ENCODE results near the gene SLC35G1. TPM values are rescaled to one million over a fixed set of nuclear protein-coding genes. Genes with fewer than 3 reads are reported as not detected.
A peak's percentile ranks its signal among the peaks of the same experiment; 100 is the strongest.

SLC35G1 gene
- total RNA-seq, 2 experiments from 2014 or later = 2.9 to 3.1 TPM

GRCh38 chr10:93879273-93879672, 14.5 kb upstream of the SLC35G1 start:
- Histone ChIP-seq H3K9me3 (ENCODE audit: control insufficient read depth in 1 of 2, insufficient read depth in 1 of 2, low read length in 2 of 2) (no peaks in the 10 kb centered on the region), H3K27me3 (ENCODE audit: control insufficient read depth in 1 of 2, insufficient read depth in 2 of 2, low read length in 2 of 2) (peaks cover 4 to 29% of the 10 kb centered on the region in 2 experiments), H3K4me3 (ENCODE audit: low read length) (no peak overlapping the region), H3K36me3 (ENCODE audit: insufficient read depth, low read length) (no peaks in the 10 kb centered on the region), H3K27ac (ENCODE audit: low read depth in 1 of 2, low read length in 2 of 2) (no peak overlapping the region), H3K4me1 (ENCODE audit: insufficient read depth, low read length) (no peaks in the 10 kb centered on the region)
- H3K9me3 Mint-ChIP-seq = no peaks in the 10 kb centered on the region
- TF ChIP-seq CTCF (IDR thresholded peaks at IDR 0.05) = no peak
- ATAC-seq (ENCODE audit: poor library complexity) = no peak
- no peaks in the 10 kb centered on the region for H3K4me1 Mint-ChIP-seq (ENCODE audit: low read depth)
- no peaks in the 10 kb centered on the region for H3K36me3 Mint-ChIP-seq (ENCODE audit: low read depth)
- POLR2A ChIA-PET = no interaction called here
- no peak overlapping the region for H3K4me3 Mint-ChIP-seq
- no peak overlapping the region for H3K27ac Mint-ChIP-seq
- DNase-seq = no peak
- peaks cover 76% of the 10 kb centered on the region for H3K27me3 Mint-ChIP-seq
- CTCF ChIA-PET = no interaction called here
- intact Hi-C loops (cut with DNase I, micrococcal nuclease) = no loop called here

- peaks cover 47% of the 10 kb centered on the region for H3K4me1 Mint-ChIP-seq (ENCODE audit: low read depth)
- ATAC-seq (ENCODE audit: poor library complexity) (no peak), DNase-seq (peak in 1 of 14 experiments; percentile 8)
- H3K27me3 Mint-ChIP-seq = peaks cover 8% of the 10 kb centered on the region
- no peaks in the 10 kb centered on the region for H3K9me3 ChIP-seq (ENCODE audit: control insufficient read depth in 1 of 2, insufficient read depth in 1 of 2, low read length in 2 of 2)
- no peak overlapping the region for H3K27ac ChIP-seq (ENCODE audit: low read depth in 1 of 2, low read length in 2 of 2)
- peak overlapping the region; percentile 73 for H3K27ac Mint-ChIP-seq
- intact Hi-C loops (cut with DNase I, micrococcal nuclease) = loop anchor here in 1 of 2 experiments (5.0 kb wide), 3 partner anchors 192 to 468 kb away; partner anchors contain the start of genes CEP55, FRA10AC1 and NOC3L
- peaks cover 20% of the 10 kb centered on the region for H3K36me3 Mint-ChIP-seq (ENCODE audit: low read depth)
- peaks cover 16% of the 10 kb centered on the region for H3K4me1 ChIP-seq (ENCODE audit: insufficient read depth, low read length)
- H3K9me3 Mint-ChIP-seq = no peaks in the 10 kb centered on the region
- ChIA-PET CTCF (no interaction called here), POLR2A (interaction anchor here (0.8 to 1.5 kb wide), 6 partner anchors 10 to 25 kb away, joined by 3 to 7 read pairs (median 3); no protein-coding TSS in a partner anchor)
- peaks cover 4% of the 10 kb centered on the region for H3K36me3 ChIP-seq (ENCODE audit: insufficient read depth, low read length)
- H3K4me3 Mint-ChIP-seq = peak overlapping the region; percentile 91
- H3K27me3 ChIP-seq (ENCODE audit: control insufficient read depth in 1 of 2, insufficient read depth in 2 of 2, low read length in 2 of 2) = no peaks in the 10 kb centered on the region
- no peak for TF ChIP-seq CTCF (IDR thresholded peaks at IDR 0.05)
- peak overlapping the region; percentile 68 for H3K4me3 ChIP-seq (ENCODE audit: low read length)
These were observed 969 bp downstream of the SLC35G1 start for GRCh38 chr10:93894516-93895378.

- Mint-ChIP-seq H3K36me3 (ENCODE audit: low read depth) (peaks cover 28% of the 10 kb centered on the region), H3K27ac (no peak overlapping the region), H3K4me3 (peak overlapping the region; percentile 49), H3K9me3 (no peaks in the 10 kb centered on the region), H3K27me3 (peaks cover 3% of the 10 kb centered on the region), H3K4me1 (ENCODE audit: low read depth) (peaks cover 47% of the 10 kb centered on the region)
- ChIA-PET POLR2A (no interaction called here), CTCF (no interaction called here)
- ATAC-seq (ENCODE audit: poor library complexity) = no peak
- no peak for DNase-seq
- H3K27ac ChIP-seq (ENCODE audit: low read depth in 1 of 2, low read length in 2 of 2) = no peak overlapping the region
- H3K36me3 ChIP-seq (ENCODE audit: insufficient read depth, low read length) = peaks cover 4% of the 10 kb centered on the region
- TF ChIP-seq CTCF (IDR thresholded peaks at IDR 0.05) = no peak
- H3K27me3 ChIP-seq (ENCODE audit: control insufficient read depth in 1 of 2, insufficient read depth in 2 of 2, low read length in 2 of 2) = no peaks in the 10 kb centered on the region
- intact Hi-C loops (cut with DNase I, micrococcal nuclease) = loop anchor here in 1 of 2 experiments (5.0 kb wide), 1 partner anchor 400 kb away; the partner anchor contains the start of gene CEP55
- H3K9me3 ChIP-seq (ENCODE audit: control insufficient read depth in 1 of 2, insufficient read depth in 1 of 2, low read length in 2 of 2) = no peaks in the 10 kb centered on the region
- no peak overlapping the region for H3K4me3 ChIP-seq (ENCODE audit: low read length)
- H3K4me1 ChIP-seq (ENCODE audit: insufficient read depth, low read length) = peaks cover 16% of the 10 kb centered on the region
These were observed 3.4 kb downstream of the SLC35G1 start for GRCh38 chr10:93897070-93897780.
